HL-60/S4 (cell line): Measurements from ENCODE around the gene LHFPL3.
"Not testable (repeated sequence)": the region's sequence is repeated elsewhere in the genome, so short reads cannot be mapped to it uniquely, and the experiment has no call there.

ENCODE experiments used
- in situ Hi-C: fragments of 300-500 bp; cut with MboI; formaldehyde crosslinking; loops from 2 replicates; pipeline ENCODE4 v1.14.3; 2022; ENCODE audit warnings: low sequenced_read_pairs

LHFPL3 gene

GRCh38 chr7:104569751-104570150 is 241.3 kb downstream of the LHFPL3 start:
- in situ Hi-C loops: no loop called here

GRCh38 chr7:104572554-104572953 is 244.2 kb downstream of the LHFPL3 start:
- in situ Hi-C loops: no loop called here

GRCh38 chr7:104584620-104585019 is 256.2 kb downstream of the LHFPL3 start:
- in situ Hi-C loops: no loop called here

- in situ Hi-C loops: not testable (repeated sequence)
Measured at GRCh38 chr7:104595591-104595990, 267.2 kb downstream of the LHFPL3 start.

- in situ Hi-C loops: no loop called here
Measured at GRCh38 chr7:104603957-104604356, 275.6 kb downstream of the LHFPL3 start.

- in situ Hi-C loops: no loop called here
Measured at GRCh38 chr7:104604706-104605105, 276.3 kb downstream of the LHFPL3 start.

- in situ Hi-C loops: no loop called here
Measured at GRCh38 chr7:104621321-104621720, 292.9 kb downstream of the LHFPL3 start.

- in situ Hi-C loops: no loop called here
Measured at GRCh38 chr7:104625956-104626355, 297.6 kb downstream of the LHFPL3 start.

- in situ Hi-C loops: no loop called here
Measured at GRCh38 chr7:104627516-104627915, 299.1 kb downstream of the LHFPL3 start.

GRCh38 chr7:104628017-104628416 is 299.6 kb downstream of the LHFPL3 start:
- in situ Hi-C loops: no loop called here

GRCh38 chr7:104629408-104629807 is 301.0 kb downstream of the LHFPL3 start:
- in situ Hi-C loops: no loop called here

GRCh38 chr7:104640506-104640905 is 312.1 kb downstream of the LHFPL3 start:
- in situ Hi-C loops: no loop called here

GRCh38 chr7:104642560-104642959 is 314.2 kb downstream of the LHFPL3 start:
- in situ Hi-C loops: no loop called here

- in situ Hi-C loops: no loop called here
Measured at GRCh38 chr7:104643587-104644217, 315.3 kb downstream of the LHFPL3 start.

- in situ Hi-C loops: no loop called here
Measured at GRCh38 chr7:104650991-104651640, 322.7 kb downstream of the LHFPL3 start.

- in situ Hi-C loops: no loop called here
Measured at GRCh38 chr7:104652434-104652833, 324.0 kb downstream of the LHFPL3 start.

GRCh38 chr7:104652865-104653264 is 324.5 kb downstream of the LHFPL3 start:
- in situ Hi-C loops: no loop called here

- in situ Hi-C loops: no loop called here
Measured at GRCh38 chr7:104653825-104654401, 325.5 kb downstream of the LHFPL3 start.

- in situ Hi-C loops: no loop called here
Measured at GRCh38 chr7:104655592-104655991, 327.2 kb downstream of the LHFPL3 start.

- in situ Hi-C loops: no loop called here
Measured at GRCh38 chr7:104656467-104656866, 328.1 kb downstream of the LHFPL3 start.

- in situ Hi-C loops: no loop called here
Measured at GRCh38 chr7:104657134-104657533, 328.7 kb downstream of the LHFPL3 start.

- in situ Hi-C loops: no loop called here
Measured at GRCh38 chr7:104661575-104661974, 333.2 kb downstream of the LHFPL3 start.
